ENCODE data around the gene SLC29A1. TPM values are rescaled to one million over a fixed set of nuclear protein-coding genes. Genes with fewer than 3 reads are reported as not detected.

Gene SLC29A1
- total and polyA plus RNA-seq, 2 donors (not counting 1 experiment from before 2014, with no cell fraction given) = 6.0 to 7.3 TPM

- ChIA-PET POLR2A (interaction anchor here (0.6 to 6.1 kb wide), 15 partner anchors 9 to 617 kb away, joined by 3 to 105 read pairs (median 5); partner anchors contain the start of genes AARS2, CDC5L, GTPBP2 and MRPL14), CTCF (interaction anchor here (0.9 to 7.6 kb wide), 12 partner anchors 9 to 1464 kb away, joined by 3 to 68 read pairs (median 4); partner anchors contain the start of genes BICRAL, SLC29A1, SLC35B2 and TMEM151B)
- ATAC-seq (ENCODE audit: low read depth) (peak; percentile 49), DNase-seq (peak; percentile 93)
- peak overlapping the region; percentile 95 for H3K27ac Mint-ChIP-seq
- peaks cover 34% of the 10 kb centered on the region for H3K79me2 ChIP-seq (ENCODE audit: control insufficient read depth, insufficient read depth, low read length)
- WGBS (ENCODE audit: insufficient coverage) = 3% methylated on average over 54 of the region's 62 CpGs
- H3K36me3 ChIP-seq (replicated peaks in 1 of 2; ENCODE audit: control extremely low read depth in 1 of 2, control insufficient read depth in 1 of 2, extremely low read depth in 1 of 2, insufficient read depth in 2 of 2, low read length in 1 of 2) = peaks cover 8 to 31% of the 10 kb centered on the region in 2 experiments
- H3K9me3 Mint-ChIP-seq (ENCODE audit: insufficient read depth) = no peaks in the 10 kb centered on the region
- intact Hi-C loops (cut with micrococcal nuclease) = loop anchor here (1.0 to 5.0 kb wide), 5 partner anchors 8 to 119 kb away; partner anchors contain the start of genes AARS2, MRPL14, SLC29A1 and TMEM63B
- no peak for TF ChIP-seq CTCF (IDR thresholded peaks at IDR 0.05)
- TF ChIP-seq EZH2 (IDR thresholded peaks at IDR 0.05; ENCODE audit: borderline replicate concordance, insufficient read depth, low read depth, low read length, poor library complexity, severe bottlenecking) = no peak
- H3K27me3 Mint-ChIP-seq = no peaks in the 10 kb centered on the region
- peak overlapping the region; percentile 96 for H3K4me3 Mint-ChIP-seq
- peak overlapping the region; percentile 86 for H2AFZ ChIP-seq (ENCODE audit: insufficient read depth, low read depth, low read length, poor library complexity, severe bottlenecking)
- peak overlapping the region; percentile 97 for H3K4me2 ChIP-seq (replicated peaks; ENCODE audit: low read depth, low read length, poor library complexity, severe bottlenecking)
- H3K4me1 Mint-ChIP-seq = peaks cover 40% of the 10 kb centered on the region
- no peaks in the 10 kb centered on the region for H3K27me3 ChIP-seq (replicated peaks in 1 of 4; ENCODE audit: control extremely low read depth in 1 of 4, control insufficient read depth in 3 of 4, insufficient read depth in 4 of 4, low read length in 3 of 4)
- H4K20me1 ChIP-seq (ENCODE audit: control insufficient read depth, insufficient read depth, low read length, poor library complexity, severe bottlenecking) = peaks cover 41% of the 10 kb centered on the region
- H3K4me1 ChIP-seq (ENCODE audit: control insufficient read depth in 2 of 2, insufficient read depth in 2 of 2, low read length in 2 of 2) = peaks cover 12 to 30% of the 10 kb centered on the region in 2 donors
- peak overlapping the region; percentile 99 for H3K9ac ChIP-seq (ENCODE audit: low read length)
- H3K4me3 ChIP-seq (ENCODE audit: control extremely low read depth in 1 of 5, extremely low read depth in 1 of 5, insufficient read depth in 1 of 5, low read depth in 2 of 5, low read length in 4 of 5) = peak overlapping the region; percentile 85 to 100 (median 98)
- peak overlapping the region; percentile 93 to 99 for H3K27ac ChIP-seq (ENCODE audit: low read length in 2 of 2)
- no peaks in the 10 kb centered on the region for H3K9me3 ChIP-seq (ENCODE audit: control extremely low read depth in 1 of 3, control insufficient read depth in 2 of 3, insufficient read depth in 1 of 3, low read length in 2 of 3)
Observed at GRCh38 chr6:44245912-44246662, 22.7 kb downstream of the SLC29A1 start.
